Upper lobe of left lung (tissue), 6 donors: ENCODE measurements around the gene USP17L10. TPM values are rescaled to one million over a fixed set of nuclear protein-coding genes. Genes with fewer than 3 reads are reported as not detected.
A peak's percentile ranks its signal among the peaks of the same experiment; 100 is the strongest.
"Not testable (repeated sequence)": the region's sequence is repeated elsewhere in the genome, so short reads cannot be mapped to it uniquely, and the experiment has no call there.

Experiments used
- ATAC-seq, 2 donors: fragments of 200-7000 bp; cut with Tn5 transposase; one replicate each; pipeline ENCODE4 v1.9.1; 2022; ENCODE audit warnings: mild to moderate bottlenecking in 2 of 2, moderate library complexity in 2 of 2; ENCODE audit not compliant: low FRiP score in 2 of 2
- DNase-seq, 2 donors: peaks; one replicate each; pipeline ENCODE4 v3.0.0-alpha.2; 2019 to 2020
- H3K27ac ChIP-seq, 4 donors: fragments of 200-600 bp; sonication (generic); one replicate each; pipeline ENCODE4 v1.5.1; 2016 to 2019
- H3K27me3 ChIP-seq, 4 donors: fragments of 200-600 bp; sonication (generic); one replicate each; pipeline ENCODE4 v1.5.1; 2017 to 2019
- H3K36me3 ChIP-seq, 4 donors: fragments of 200-600 bp; sonication (generic); one replicate each; pipeline ENCODE4 v1.5.1; 2016 to 2019
- H3K4me1 ChIP-seq, 4 donors: fragments of 200-600 bp; sonication (generic); one replicate each; pipeline ENCODE4 v1.5.1; 2018 to 2019
- H3K4me3 ChIP-seq, 4 donors: fragments of 200-600 bp; sonication (generic); one replicate each; pipeline ENCODE4 v1.5.1; 2017 to 2019; ENCODE audit warnings: mild to moderate bottlenecking in 2 of 4, moderate library complexity in 1 of 4
- H3K9me3 ChIP-seq, 4 donors: fragments of 200-600 bp; sonication (generic); one replicate each; pipeline ENCODE4 v1.5.1; 2018 to 2019
- WGBS, 2 donors: methylation state at CpG; one replicate each; pipeline ENCODE4 v1.1.5; 2017 to 2018; 5-methylcytosine and 5-hydroxymethylcytosine counted together
- total RNA-seq, 6 donors: library from RNA; depleted of rRNA in 4 of 6; stranded (reverse); fragments of >200 nt in 4 of 6; gene quantifications; one replicate each; pipeline versions ENCODE4 v1.1.0 to v1.2.1, GENCODE V29; 2016 to 2021
- donor health status: DM: no; HTN: no; CAD: no; lungs with moderate emphysema.
- donor health status: DM: no; HTN: yes; CAD: no; lungs with severe emphysema.

The USP17L10 gene
- total RNA-seq = not detected

DNA sequence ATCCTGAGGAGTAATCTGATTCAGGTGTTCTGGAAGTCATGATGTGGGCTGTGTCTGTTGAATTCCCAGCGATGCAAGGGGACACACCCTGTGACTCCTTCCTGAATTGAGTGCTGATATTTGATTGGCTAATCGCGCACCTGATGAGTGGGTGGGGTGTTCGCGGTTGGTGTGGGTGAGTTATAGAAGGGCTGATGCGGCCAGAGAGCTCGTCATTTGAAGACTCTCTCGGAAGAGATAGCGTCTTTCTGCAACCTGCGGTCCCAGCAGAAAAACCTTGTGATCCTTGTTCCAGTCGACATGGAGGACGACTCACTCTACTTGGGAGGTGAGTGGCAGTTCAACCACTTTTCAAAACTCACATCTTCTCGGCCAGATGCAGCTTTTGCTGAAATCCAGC lies at the start of gene USP17L10:
Gene USP17L10 (plus strand): TSS at position 301 of the 400 bp plus-strand sequence. CDS start 0 bp downstream, at position 301.
- H3K4me1 ChIP-seq, H3K9me3 ChIP-seq, H3K36me3 ChIP-seq, H3K27ac ChIP-seq, DNase-seq, H3K27me3 ChIP-seq, H3K4me3 ChIP-seq, ATAC-seq: not testable (repeated sequence)
- no CpG with 5 or more reads among the region's 13 CpGs for WGBS, 2 donors

- H3K36me3 ChIP-seq, H3K27ac ChIP-seq, ATAC-seq, H3K9me3 ChIP-seq, DNase-seq, H3K4me3 ChIP-seq, H3K27me3 ChIP-seq, H3K4me1 ChIP-seq: not testable (repeated sequence)
- WGBS, 2 donors = no CpG with 5 or more reads among the region's 8 CpGs
These were observed 44.5 kb upstream of the USP17L10 start for GRCh38 chr4:9165990-9166389.

GRCh38 chr4:9169791-9170459 lies 40.5 kb upstream of the USP17L10 start, which contains the start of gene FAM90A26:
Gene FAM90A26 (plus strand): TSS chr4:9170409. CDS start chr4:9173173, 2,764 bp downstream.
- not testable (repeated sequence) for H3K36me3 ChIP-seq, H3K9me3 ChIP-seq, H3K27me3 ChIP-seq, H3K27ac ChIP-seq, H3K4me3 ChIP-seq, DNase-seq, ATAC-seq, H3K4me1 ChIP-seq
- no CpG with 5 or more reads among the region's 11 CpGs for whole genome bisulfite sequencing, 2 donors

- 75 to 78% methylated on average over 9 to 11 of the region's 14 CpGs for WGBS, 2 donors
- H3K4me3 ChIP-seq, H3K4me1 ChIP-seq, H3K27me3 ChIP-seq, H3K9me3 ChIP-seq, H3K27ac ChIP-seq, H3K36me3 ChIP-seq, ATAC-seq: not testable (repeated sequence)
- peak in 1 of 2 donors; percentile 19 for DNase-seq
These were observed 4.2 kb downstream of the USP17L10 start for GRCh38 chr4:9214701-9215100.

DNA sequence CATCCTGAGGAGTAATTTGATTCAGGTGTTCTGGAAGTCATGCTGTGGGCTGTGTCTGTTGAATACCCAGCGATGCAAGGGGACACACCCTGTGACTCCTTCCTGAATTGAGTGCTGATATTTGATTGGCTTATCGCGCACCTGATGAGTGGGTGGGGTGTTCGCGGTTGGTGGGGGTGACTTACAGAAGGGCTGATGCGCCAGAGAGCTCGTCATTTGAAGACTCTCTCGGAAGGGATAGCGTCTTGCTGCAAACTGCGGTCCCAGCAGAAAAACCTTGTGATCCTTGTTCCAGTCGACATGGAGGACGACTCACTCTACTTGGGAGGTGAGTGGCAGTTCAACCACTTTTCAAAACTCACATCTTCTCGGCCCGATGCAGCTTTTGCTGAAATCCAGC lies 4.6 kb downstream of the USP17L10 start, which contains the start of gene USP17L11:
Gene USP17L11 (plus strand): TSS at position 301 of the 400 bp plus-strand sequence. CDS start 0 bp downstream, at position 301.
- H3K27me3 ChIP-seq, H3K27ac ChIP-seq, H3K36me3 ChIP-seq, H3K4me1 ChIP-seq, H3K4me3 ChIP-seq, ATAC-seq, DNase-seq, H3K9me3 ChIP-seq: not testable (repeated sequence)
- WGBS, 2 donors = no CpG with 5 or more reads among the region's 14 CpGs

- H3K36me3 ChIP-seq, H3K9me3 ChIP-seq, H3K4me1 ChIP-seq, H3K27ac ChIP-seq, H3K4me3 ChIP-seq, DNase-seq, H3K27me3 ChIP-seq, ATAC-seq: not testable (repeated sequence)
- no CpG with 5 or more reads among the region's 13 CpGs for WGBS, 2 donors
These were observed 9.4 kb downstream of the USP17L10 start, which contains the start of gene USP17L12 for GRCh38 chr4:9219852-9220251. Gene USP17L12 (plus strand): TSS chr4:9220152. CDS start chr4:9220152, 0 bp downstream.

DNA sequence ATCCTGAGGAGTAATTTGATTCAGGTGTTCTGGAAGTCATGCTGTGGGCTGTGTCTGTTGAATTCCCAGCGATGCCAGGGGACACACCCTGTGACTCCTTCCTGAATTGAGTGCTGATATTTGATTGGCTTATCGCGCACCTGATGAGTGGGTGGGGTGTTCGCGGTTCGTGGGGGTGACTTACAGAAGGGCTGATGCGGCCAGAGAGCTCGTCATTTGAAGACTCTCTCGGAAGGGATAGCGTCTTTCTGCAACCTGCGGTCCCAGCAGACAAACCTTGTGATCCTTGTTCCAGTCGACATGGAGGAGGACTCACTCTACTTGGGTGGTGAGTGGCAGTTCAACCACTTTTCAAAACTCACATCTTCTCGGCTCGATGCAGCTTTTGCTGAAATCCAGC lies 14.1 kb downstream of the USP17L10 start, which contains the start of gene USP17L13:
Gene USP17L13 (plus strand): TSS at position 301 of the 400 bp plus-strand sequence. CDS start 0 bp downstream, at position 301.
- H3K4me3 ChIP-seq, H3K9me3 ChIP-seq, H3K4me1 ChIP-seq, DNase-seq, H3K27me3 ChIP-seq, H3K27ac ChIP-seq, H3K36me3 ChIP-seq, ATAC-seq: not testable (repeated sequence)
- no CpG with 5 or more reads among the region's 14 CpGs for WGBS, 2 donors

DNA sequence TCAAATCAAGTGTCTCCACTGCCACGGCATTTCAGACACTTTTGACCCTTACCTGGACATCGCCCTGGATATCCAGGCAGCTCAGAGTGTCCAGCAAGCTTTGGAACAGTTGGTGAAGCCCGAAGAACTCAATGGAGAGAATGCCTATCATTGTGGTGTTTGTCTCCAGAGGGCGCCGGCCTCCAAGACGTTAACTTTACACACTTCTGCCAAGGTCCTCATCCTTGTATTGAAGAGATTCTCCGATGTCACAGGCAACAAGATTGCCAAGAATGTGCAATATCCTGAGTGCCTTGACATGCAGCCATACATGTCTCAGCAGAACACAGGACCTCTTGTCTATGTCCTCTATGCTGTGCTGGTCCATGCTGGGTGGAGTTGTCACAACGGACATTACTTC lies 19.8 kb downstream of the USP17L10 start:
- H3K27me3 ChIP-seq, ATAC-seq, H3K4me3 ChIP-seq, H3K36me3 ChIP-seq, H3K9me3 ChIP-seq, H3K27ac ChIP-seq, H3K4me1 ChIP-seq: not testable (repeated sequence)
- WGBS, 2 donors = 92 to 93% methylated on average over 5 of the region's 8 CpGs
- DNase-seq = peak in 1 of 2 donors; percentile 10

- not testable (repeated sequence) for H3K4me1 ChIP-seq, H3K27me3 ChIP-seq, H3K4me3 ChIP-seq, ATAC-seq, H3K27ac ChIP-seq, H3K9me3 ChIP-seq, H3K36me3 ChIP-seq, DNase-seq
- WGBS, 2 donors = no CpG with 5 or more reads among the region's 15 CpGs
These were observed 23.6 kb downstream of the USP17L10 start, which contains the start of gene USP17L15 for GRCh38 chr4:9234085-9234484. Gene USP17L15 (plus strand): TSS chr4:9234385. CDS start chr4:9234385, 0 bp downstream.

DNA sequence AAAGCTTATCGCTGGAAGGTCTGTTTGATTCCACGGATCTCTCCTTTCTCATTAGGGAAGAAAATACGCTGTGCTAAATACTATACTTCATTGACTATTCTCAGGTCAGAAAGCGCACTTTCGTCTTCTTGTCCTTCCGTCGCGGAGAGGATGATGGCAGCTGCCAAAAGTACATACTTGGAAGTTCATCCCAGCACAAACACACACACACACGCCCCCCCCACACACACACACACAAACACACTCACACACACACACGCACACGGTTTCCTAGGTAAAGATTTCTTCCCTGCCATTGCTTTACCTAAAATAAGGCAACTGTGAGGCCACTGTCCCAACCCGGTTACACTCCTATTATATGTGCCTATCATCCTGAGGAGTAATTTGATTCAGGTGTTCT lies 28.0 kb downstream of the USP17L10 start:
- H3K27me3 ChIP-seq, H3K4me3 ChIP-seq, H3K4me1 ChIP-seq, H3K9me3 ChIP-seq, H3K27ac ChIP-seq, H3K36me3 ChIP-seq, ATAC-seq: not testable (repeated sequence)
- WGBS, 2 donors = no CpG with 5 or more reads among the region's 12 CpGs
- peak in 1 of 2 donors; percentile 15 for DNase-seq

DNA sequence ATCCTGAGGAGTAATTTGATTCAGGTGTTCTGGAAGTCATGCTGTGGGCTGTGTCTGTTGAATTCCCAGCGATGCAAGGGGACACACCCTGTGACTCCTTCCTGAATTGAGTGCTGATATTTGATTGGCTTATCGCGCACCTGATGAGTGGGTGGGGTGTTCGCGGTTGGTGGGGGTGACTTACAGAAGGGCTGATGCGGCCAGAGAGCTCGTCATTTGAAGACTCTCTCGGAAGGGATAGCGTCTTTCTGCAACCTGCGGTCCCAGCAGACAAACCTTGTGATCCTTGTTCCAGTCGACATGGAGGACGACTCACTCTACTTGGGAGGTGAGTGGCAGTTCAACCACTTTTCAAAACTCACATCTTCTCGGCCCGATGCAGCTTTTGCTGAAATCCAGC lies 33.1 kb downstream of the USP17L10 start, which contains the start of gene USP17L17:
Gene USP17L17 (plus strand): TSS at position 301 of the 400 bp plus-strand sequence. CDS start 0 bp downstream, at position 301.
- not testable (repeated sequence) for H3K4me3 ChIP-seq, DNase-seq, H3K27ac ChIP-seq, H3K36me3 ChIP-seq, H3K4me1 ChIP-seq, H3K27me3 ChIP-seq, H3K9me3 ChIP-seq, ATAC-seq
- WGBS, 2 donors = 83 to 88% methylated on average over 7 of the region's 14 CpGs

DNA sequence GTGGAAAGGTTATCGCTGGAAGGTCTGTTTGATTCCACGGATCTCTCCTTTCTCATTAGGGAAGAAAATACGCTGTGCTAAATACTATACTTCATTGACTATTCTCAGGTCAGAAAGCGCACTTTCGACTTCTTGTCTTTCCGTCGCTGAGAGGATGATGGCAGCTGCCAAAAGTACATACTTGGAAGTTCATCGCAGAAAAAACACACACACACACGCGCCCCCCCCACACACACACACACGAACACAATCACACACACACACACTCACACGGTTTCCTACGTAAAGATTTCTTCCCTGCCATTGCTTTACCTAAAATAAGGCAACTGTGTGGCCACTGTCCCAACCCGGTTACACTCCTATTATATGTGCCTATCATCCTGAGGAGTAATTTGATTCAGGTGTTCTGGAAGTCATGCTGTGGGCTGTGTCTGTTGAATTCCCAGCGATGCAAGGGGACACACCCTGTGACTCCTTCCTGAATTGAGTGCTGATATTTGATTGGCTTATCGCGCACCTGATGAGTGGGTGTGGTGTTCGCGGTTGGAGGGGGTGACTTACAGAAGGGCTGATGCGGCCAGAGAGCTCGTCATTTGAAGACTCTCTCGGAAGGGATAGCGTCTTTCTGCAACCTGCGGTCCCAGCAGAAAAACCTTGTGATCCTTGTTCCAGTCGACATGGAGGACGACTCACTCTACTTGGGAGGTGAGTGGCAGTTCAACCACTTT lies 37.7 kb downstream of the USP17L10 start, which contains the start of gene USP17L18:
Gene USP17L18 (plus strand): TSS at position 678 of the 728 bp plus-strand sequence. CDS start 0 bp downstream, at position 678.
- not testable (repeated sequence) for H3K27ac ChIP-seq, H3K4me1 ChIP-seq, ATAC-seq, H3K27me3 ChIP-seq, H3K9me3 ChIP-seq, H3K4me3 ChIP-seq, H3K36me3 ChIP-seq
- 92 to 96% methylated on average over 12 to 14 of the region's 26 CpGs for WGBS, 2 donors
- peak in 1 of 2 donors; percentile 20 for DNase-seq

- not testable (repeated sequence) for H3K4me3 ChIP-seq, H3K36me3 ChIP-seq, H3K9me3 ChIP-seq, H3K27ac ChIP-seq, H3K4me1 ChIP-seq, DNase-seq, ATAC-seq, H3K27me3 ChIP-seq
- no CpG with 5 or more reads among the region's 13 CpGs for WGBS, 2 donors
These were observed 42.6 kb downstream of the USP17L10 start, which contains the start of gene USP17L19 for GRCh38 chr4:9253078-9253477. Gene USP17L19 (plus strand): TSS chr4:9253378. CDS start chr4:9253378, 0 bp downstream.
